DOHH2 (cell line): ENCODE results near the gene PDE8B.

Experiments
- EZH2phosphoT487 ChIP-seq: fragments of 200-600 bp; sonication (generic); IDR thresholded peaks from 2 replicates; pipeline ENCODE4 v1.6.1; 2017; ENCODE audit warnings: borderline replicate concordance, mild to moderate bottlenecking, antibody characterized with exemption, low read length, moderate library complexity, mixed read lengths
- TF ChIP-seq, protein P1 (sequence below): fragments of 200-600 bp; sonication (generic); IDR thresholded peaks from one replicate; pipeline ENCODE4 v1.5.1; 2014; ENCODE audit warnings: antibody characterized with exemption, mild to moderate bottlenecking, low read depth, low read length; ENCODE audit not compliant: poor library complexity, severe bottlenecking

DNA sequence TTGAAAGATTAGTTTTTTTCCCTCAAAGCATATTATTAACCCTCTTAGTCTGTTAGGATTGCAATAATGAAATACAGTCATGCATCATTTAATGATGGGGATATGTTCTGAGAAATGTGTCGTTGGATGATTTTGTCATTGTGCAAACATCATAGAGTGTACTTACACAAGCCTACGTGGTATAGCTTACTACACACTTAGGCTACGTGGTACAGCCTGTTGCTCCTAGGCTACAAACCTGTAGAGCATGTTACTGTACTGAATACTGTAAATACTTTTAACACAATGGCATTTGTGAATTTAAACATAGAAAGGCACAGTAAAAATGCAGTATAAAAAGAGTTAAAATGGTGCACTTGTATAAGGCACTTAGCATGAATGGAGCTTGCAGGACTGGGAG is 132.7 kb downstream of the PDE8B start:
- TF ChIP-seq, protein P1, sequence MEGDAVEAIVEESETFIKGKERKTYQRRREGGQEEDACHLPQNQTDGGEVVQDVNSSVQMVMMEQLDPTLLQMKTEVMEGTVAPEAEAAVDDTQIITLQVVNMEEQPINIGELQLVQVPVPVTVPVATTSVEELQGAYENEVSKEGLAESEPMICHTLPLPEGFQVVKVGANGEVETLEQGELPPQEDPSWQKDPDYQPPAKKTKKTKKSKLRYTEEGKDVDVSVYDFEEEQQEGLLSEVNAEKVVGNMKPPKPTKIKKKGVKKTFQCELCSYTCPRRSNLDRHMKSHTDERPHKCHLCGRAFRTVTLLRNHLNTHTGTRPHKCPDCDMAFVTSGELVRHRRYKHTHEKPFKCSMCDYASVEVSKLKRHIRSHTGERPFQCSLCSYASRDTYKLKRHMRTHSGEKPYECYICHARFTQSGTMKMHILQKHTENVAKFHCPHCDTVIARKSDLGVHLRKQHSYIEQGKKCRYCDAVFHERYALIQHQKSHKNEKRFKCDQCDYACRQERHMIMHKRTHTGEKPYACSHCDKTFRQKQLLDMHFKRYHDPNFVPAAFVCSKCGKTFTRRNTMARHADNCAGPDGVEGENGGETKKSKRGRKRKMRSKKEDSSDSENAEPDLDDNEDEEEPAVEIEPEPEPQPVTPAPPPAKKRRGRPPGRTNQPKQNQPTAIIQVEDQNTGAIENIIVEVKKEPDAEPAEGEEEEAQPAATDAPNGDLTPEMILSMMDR: no peak
- no peak for TF ChIP-seq EZH2phosphoT487
